ENCODE results near the gene NPVF.
A peak's percentile ranks its signal among the peaks of the same experiment; 100 is the strongest.

Gene NPVF, protein sequence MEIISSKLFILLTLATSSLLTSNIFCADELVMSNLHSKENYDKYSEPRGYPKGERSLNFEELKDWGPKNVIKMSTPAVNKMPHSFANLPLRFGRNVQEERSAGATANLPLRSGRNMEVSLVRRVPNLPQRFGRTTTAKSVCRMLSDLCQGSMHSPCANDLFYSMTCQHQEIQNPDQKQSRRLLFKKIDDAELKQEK

DNA sequence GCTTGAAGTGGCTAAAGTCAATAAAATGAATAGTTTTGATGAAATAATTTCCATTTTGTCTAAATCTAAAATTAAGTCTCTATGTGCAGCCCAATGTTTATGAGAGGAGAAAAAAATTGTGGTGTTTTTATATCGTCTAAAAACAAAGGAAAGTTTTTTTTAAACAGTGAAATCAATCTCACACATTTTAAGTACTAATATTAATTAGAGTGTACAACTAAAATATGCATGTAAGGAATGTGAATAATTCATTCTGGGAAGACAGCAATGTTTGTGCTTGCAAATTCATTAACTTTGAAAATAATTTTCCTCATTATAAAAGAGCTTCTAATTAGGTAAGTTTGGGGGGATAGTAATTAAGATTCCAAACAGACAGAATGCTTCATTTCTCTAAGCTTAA is at the start of gene NPVF:
TSS of gene NPVF (minus strand) at position 101 of the 400 bp plus-strand sequence. CDS start at position 54, 47 bp downstream.
- no peak for DNase-seq

DNA sequence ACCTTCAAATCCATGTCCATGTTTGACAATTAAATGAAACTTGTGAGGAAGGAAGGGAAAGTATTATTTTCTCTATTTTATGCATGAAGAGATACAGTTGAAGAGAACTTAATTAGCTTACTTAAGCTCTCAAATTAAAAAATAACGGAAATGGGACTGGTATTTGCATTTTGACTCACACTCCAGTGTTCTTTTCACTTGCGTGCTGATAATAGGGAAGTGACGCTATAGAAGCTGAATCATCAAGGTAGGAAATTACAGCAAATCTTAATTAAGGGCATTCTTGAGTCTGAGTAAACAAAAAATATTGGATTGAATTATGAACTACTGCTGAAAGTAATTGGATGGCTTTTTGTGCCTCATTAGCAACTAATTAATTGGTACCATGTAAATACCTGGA is 44.0 kb upstream of the NPVF start:
- DNase-seq = no peak

DNA sequence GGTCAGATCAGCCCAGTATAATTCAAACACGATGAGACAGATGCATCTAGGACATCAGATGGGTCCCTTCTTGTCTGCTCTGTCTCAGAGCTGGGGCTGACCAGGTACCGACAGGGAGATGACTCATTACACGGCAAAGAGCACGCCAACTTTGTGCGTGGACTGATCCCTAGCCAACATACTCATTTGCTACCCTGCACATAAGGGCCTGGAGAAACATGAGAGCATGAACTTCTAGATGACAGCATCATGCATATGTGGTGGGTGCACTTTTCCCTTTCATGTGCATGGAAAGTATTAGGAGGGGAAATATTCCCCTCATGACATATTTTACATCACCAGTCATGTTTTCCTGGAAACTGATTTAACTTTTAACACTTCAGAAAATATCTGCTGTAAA is 35.1 kb upstream of the NPVF start:
- DNase-seq = no peak

DNA sequence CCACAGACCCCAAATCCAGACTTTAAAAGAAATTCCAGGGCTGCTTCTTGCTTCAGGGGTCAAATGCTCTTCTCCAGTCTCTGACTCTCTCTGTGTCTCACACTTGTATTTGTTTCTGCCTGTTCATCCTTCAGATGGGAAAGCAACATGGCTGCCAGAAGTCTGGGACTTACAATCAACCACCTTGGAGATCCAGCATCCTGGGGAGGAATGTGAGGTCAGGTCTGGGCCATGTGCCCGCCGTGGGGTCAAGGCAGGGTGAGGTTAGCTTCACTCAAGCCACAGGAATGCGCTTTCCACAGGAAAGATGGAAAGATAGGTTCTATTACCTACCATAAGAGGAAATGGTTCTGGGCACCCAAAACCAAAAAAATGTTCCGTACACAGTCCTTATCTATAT is 34.3 kb upstream of the NPVF start:
- DNase-seq = no peak

DNA sequence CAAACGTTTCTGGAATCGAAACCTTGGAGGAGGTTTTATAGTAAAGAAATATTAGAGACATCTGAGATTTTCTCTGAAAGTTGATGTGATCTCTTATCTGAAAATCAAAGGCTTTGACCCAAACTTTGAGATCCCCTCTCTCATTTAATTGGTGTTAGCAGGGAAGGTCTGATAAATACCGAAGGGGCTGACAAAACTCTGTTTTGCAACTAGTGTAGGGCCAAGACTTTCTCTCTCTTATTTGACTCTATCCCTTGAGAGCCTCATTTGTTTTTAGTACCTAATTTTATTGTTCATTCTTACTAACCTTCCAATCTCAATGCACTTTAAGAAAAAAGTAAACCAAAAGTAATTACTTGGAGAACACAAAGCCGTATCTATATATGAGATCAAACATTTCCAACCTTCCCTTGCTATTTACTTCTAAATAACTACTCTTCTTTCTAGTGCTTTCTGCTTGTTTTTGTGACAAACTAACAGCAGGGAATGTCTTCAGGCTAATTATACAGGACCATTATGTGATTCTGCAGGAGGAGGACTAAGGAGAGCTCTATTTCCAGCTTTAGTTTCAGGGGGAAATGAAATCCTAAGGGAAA is 33.4 kb upstream of the NPVF start:
- no peak for DNase-seq

DNA sequence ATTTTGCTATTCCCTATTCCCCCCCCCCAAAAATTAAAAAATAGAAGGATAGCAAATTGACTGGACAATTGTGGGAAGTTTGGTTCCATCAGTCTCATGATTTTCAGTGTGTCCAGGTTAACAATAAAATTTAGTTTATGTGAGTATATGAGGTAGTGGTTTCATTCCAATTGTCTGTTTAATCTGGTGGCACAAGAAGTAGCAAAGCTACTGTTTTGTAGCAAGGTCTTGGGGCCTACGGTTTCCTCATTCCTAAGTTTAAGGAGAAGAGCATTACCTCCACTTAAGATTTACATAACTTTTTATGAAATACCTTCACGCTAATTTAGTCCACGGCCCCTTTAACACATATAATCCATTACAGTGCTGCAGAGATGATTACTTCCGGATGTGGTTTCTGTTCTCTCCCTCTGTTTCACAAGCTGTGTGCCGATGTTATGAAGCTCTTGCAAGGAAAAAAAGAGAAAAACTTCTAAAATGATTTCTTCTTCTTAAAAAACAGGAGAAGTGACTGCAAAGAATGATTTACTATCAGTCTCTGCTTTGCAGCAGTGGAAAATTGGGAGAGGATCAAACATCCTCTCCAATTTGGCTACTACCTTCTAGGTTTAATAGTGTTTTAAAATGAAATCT is 32.7 kb upstream of the NPVF start:
- no peak for DNase-seq

DNA sequence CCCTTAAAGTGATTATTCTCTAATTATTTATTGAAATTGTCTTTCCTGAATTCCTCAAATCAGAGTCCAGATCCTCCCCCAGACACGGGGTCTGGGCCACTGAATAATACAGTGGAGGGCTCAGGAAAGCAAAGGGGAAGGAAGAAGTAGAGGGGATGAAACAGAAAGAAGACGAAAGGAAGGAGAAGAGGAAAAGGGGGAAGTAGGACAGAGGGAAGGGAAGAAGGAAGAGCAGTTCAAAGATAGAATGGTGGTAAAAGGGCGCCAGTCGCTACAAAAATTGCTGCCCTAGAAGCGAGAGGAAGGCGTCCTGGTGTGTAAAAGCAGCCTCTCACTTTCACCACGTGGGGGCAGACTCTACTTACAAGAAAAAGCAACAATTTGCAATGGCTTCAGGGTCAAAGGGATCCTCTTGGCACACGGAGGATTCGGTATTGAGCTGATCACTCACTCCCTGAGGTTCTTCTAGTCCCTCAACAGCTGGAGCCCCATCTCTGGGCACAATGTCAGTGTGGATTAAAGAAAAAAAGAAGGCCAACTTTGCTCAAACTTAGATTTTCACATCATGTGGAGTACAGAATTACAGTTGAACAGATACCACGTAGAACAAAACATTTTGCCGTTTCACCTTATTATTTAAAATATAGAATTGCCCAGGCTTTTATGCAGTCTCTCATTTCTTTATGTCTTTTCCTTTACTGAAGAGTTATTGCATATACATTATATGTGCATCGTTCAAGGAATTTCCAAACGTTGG is 31.4 kb upstream of the NPVF start:
- DNase-seq = peak; percentile 43

DNA sequence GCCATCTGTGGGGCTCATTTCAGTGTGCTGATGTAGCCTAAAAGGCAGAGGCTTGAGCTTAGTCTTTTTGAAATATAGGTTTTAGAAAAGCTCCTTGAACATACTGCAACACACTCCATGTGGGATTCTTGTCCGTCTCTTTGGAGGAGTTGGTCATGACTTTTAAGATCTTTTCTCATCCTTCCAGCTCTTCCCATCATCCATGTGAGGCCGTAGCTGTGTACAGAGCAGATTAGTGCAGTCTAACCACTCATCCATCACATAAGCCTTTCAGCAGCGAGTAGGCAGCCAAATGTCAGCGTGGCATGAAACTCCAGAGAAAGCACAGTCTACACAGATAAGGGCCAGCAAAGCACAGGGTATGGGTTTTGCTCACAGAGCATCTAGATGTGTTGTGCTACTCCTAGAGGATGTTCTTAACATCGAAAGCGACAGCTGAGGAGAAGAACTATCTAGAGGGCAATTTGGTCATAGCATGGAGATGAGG is 28.1 kb upstream of the NPVF start:
- DNase-seq = no peak

DNA sequence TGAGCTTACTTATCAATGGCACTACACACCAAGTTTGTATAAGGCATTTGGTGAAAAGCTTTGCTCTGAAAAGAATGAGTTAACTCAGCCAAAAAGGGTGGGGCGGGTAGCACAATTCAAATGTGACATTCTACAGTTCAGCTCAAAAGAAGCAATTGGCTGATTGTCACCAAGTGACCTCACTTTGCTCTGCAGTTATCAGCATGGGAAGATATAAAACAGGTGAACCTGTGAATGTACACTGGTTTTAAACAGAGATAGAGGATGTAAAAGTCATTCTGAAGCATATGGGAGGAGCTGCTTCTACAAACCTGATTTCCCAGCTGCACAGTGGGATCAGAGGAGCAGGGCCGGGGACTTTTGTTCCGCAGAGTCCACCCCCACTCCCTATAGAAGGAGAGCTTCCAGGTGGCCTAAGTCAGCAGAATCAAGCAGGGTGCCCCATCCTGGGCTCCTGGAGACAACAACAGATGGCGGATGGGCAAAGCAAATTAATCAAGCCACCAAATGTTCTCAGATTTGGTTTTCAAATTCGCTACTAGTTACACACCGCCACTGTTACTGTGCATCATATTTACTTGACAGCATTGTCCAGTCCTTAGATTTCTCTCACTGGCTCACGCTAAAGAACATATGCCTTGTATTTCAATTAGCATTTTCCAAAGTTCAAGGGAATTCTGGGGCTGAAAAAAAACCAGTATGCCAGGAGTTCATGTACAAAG is 27.5 kb upstream of the NPVF start:
- DNase-seq = no peak

DNA sequence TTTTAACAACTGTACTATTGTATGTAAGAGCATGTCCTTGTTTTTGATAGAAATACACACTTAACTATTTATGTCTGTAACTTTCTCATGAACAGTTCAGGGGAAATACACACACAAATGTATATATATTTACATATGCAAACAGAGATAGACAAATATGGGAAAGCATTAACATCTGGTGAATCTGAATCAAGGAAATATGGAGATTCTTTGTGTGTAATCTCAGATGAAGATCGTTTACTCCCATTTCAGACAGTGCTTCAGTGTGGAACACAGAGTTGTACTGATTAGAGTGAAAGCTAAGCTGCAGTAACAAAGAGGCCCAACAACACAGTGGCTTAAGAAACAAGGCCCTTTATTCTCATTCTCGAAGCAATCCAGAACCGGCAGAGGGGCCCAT is 26.3 kb upstream of the NPVF start:
- no peak for DNase-seq

DNA sequence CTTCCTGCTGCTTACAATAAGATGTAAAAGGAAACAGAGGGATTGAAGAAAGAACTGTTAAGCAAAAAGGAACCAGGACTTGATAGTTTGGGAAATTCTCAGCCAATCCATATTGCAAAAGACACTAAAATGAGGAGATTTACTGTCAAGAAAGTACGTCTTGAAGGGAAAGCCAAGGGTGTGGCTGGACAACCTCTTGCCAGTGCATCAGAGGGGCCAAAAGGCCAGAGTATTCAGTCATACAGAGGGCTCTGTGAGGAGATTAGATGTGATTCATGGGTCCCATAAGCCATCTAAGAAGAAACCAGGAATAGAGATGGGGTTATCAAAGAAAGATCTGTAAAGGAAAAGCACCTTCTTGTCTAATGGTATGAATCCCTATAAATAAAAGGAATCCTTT is 25.4 kb upstream of the NPVF start:
- DNase-seq = no peak

DNA sequence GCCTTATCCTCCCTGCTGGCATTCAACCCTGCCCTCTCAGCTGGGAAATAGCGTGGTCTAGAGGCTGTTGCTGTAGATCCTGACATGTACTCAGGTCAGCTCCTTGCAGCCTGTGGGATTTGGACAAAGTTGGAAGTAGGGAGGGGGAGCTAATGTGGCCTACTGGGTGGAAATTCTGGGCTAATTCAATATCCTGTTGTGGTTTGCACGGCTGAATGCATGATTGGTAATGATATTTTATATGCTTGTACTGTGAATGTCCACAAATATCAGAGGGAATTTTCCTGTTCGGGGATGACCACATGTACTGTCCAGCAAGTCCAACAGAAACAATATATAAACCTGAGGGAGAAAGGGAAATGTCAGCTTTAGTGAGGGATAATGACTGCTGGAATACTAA is 22.1 kb upstream of the NPVF start:
- DNase-seq = no peak

DNA sequence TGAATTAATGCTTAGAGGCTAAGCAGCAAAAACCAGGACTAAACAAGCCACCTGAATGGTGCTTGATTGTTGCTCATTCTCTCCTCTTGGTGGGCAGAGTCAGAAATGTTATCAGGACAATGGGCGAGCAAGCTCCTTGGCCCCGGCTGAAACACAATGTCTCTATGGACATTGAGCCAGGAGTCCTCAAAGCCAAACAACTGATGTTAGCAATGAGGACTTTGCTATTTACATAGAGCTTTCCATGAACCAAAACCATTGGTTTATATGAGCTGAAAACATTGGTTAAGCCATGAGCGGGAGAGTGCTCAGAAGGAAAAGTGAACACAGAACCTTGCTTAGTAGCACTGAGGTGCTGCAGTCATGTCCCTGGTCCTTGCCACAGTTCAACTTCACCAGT is 21.5 kb upstream of the NPVF start:
- no peak for DNase-seq

DNA sequence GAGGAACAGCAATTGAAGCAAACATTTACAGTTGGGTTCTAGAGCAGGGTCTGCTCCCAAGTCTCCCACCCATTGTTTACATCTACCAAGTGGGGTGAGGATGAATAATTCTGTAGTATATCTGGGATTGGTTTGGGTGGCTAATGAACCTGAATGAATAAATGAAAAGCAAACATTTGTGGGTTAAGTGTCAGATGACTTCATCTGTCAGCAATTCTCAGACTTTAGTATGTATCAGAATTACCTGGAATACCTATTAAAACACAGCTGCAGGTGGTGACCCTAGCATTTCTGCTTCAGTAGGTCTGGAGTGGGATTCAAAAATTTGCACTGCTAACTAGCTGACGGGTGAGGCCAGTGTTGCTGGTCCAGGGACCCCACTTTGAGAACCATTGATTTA is 18.0 kb upstream of the NPVF start:
- DNase-seq = no peak

DNA sequence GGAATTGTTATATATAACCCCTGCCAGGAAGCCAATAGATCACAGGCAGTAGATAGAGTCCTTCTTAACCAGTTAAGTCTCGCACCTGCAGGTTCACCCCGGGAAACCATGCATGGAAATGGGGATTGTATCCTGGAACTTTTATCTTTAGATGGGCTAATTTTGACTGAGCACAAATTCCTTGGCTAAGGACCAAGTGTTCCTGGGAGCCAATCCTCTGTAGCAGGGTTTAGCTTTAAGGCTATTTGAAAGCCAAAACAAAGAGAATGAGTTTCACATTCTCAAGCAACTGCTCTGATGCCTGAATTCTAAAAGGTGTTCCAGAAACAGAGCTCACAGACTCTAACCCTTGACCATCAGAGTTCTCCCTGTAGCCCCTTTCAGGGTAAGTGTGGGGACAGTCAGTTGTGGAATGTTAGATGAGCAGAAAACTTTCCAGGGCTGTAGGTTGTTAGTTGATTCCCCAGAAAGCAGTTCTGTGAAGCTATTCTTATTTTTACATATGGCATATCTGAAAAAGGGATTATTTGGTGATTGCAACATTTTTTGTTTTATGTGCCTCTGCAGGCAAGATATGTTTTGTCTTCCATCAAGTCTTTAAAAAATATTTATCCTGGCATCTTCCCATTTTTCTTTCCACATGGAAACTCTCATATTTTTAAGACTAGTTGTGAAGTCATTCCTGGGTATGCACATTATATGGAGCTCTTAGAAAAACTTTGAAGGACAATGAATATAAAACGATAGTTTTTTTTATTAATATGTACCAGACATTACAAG is 16.2 kb upstream of the NPVF start:
- DNase-seq = no peak

DNA sequence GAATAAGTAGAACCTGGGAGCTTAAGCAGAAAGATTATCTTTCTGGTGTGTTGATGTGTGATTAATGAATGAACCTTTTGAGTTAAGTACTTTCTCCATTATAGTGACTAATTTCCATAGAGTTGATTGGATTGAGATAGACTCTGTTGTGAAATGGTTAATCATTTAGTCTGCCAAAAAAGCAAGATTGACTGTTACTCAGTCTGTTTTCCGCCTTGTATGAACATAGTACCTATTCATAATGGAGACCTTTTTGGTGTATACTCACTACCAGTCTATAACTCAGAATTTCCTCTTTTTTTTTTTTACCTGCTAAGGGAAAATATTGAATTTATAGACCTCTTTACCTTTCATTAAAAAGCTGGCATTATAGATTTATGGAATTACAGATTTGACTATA is 14.4 kb upstream of the NPVF start:
- no peak for DNase-seq

DNA sequence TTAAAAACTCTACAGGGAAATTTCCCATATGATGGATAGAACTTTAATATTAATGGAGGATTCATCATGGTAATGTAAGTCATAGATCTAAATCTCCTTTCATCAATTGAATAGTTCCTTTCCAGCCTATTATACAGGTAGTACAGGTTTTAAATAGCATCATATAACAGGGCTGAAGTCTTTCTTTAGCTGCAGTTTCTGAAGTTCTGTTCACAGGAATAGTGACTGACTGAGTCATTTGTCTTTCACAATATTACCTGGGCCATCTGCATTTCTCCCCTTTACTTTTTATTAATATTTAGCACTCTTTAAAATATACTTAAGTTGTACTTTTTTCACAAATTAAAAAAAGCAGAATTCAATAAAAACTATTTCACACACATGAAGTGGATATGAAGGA is 12.6 kb upstream of the NPVF start:
- DNase-seq = no peak

DNA sequence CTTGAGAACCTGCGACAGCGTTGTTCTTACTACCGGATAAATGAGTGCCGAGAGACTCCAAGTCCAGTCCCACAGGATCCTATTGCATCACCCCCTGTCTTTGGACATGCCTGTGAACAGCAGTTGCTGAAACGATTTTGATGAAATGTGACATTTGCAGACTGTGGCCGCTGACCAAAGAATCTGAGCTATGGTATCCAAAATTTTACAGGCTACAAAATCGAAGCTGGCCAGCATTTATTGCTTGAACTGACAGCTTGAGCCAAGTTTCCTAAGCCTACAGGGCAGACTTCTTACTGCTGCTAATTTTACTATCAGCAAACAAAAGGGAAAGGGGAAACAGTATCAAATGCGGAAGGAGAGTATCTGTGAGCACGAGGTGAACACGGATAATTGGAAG is 12.1 kb upstream of the NPVF start:
- DNase-seq = no peak

DNA sequence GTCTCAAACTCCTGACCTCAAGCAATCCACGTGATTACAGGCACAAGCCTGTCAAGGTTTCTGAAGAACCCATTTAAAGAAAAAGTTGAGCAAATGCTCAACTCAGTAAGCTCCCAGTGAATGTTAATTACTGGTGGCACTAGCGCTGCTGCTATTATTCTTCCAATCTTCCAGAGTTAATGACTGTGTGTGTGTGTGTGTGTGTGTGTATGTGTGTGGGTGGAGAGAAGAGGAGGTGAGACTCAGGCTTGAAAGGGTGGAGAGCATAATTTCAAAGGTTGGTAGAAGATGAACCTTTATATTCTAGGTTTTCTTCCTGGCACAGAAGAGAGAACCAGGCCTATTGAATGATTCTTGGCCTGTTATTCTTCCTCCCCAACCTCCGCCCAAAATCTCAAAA is 11.6 kb upstream of the NPVF start:
- DNase-seq = no peak

DNA sequence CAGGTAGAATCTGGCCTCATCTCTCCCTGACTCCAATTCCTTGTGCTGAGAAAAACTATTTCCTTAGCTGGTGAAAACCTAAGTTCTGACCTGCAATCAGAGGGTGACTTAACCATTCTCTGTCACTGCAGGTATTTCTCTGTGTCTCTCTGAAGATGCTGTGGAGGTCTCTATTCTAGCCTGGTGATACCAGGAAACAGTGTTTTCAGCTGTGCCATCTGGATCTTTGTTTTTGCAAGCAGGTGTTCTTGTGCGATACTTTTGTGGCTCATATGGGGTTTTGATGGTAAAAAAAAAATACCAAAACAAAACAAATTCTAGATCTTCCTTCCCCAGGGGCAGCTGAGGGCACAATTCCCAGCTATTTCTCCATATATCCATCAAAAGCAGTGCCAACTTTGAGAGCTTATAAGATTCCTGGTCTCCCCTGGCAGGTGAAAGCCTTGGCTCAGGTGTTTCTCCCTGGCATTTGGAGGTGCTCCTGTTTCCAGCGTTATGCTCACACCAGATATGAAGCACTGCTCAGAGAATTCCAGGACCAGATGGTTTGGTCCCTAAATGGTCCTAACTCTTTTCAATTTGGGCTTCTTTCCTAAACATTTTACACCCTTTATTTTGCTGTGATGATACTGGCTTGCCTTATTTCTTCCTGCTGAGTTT is 9.9 kb upstream of the NPVF start:
- no peak for DNase-seq

DNA sequence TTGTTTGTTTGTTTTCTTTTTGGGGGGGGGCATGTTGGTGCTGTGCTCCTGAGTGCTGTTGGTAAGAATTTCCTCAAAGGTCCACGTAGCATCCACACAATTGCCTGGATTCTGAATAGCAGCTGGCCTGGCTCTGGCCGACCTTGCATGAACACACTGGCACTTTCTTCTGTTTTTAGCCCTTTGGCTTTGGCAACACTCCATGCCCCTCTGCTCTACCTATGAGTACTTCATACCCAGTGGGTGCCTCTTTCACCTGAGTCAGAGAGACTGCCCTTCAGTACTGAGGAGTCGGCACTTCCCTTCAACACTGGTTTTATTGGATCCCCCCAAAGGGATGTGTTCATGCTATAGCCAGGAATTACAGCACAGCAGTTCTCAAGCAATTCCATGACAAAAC is 7.2 kb upstream of the NPVF start:
- no peak for DNase-seq

DNA sequence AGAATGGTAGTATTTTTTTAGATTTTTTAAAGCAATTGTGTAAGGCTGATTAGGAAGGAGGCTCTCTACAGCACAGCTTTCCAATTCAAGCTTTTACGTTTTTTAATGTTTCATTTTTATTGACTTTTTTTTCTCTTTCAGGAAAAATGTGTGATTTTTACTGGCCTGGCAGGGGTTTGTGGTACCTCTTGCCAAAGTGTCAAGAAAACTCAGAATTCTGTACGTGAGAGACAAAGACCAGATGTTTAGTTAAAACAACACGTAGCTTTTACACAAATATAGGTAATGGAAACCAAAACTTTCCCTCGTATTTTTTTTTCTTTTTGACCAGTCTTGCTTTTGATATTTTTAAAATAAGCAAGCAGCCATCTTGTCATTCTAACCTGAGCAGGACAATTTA is 6.0 kb upstream of the NPVF start:
- DNase-seq = no peak
